Endothelial cell of umbilical vein (primary cell): Measurements from ENCODE around the gene ACTR8. TPM values are rescaled to one million over a fixed set of nuclear protein-coding genes. Genes with fewer than 3 reads are reported as not detected.

Source experiments
- BruUV-seq: library from RNA; stranded (reverse); fragments of 400-500 nt; replicated peaks from 2 replicates; lab custom pipeline; 2021; lab: Mats Ljungman, UMichigan
- CTCF ChIA-PET: fragments of 300-600, 350-600 bp; sonication (Branson Sonifier 250); formaldehyde crosslinking; loops from one replicate; lab custom pipeline; 2021; ENCODE audit warnings: antibody characterized with exemption, inconsistent platforms; lab: Charles Lee
- POLR2A ChIA-PET: fragments of 300-600, 350-600 bp; sonication (Branson Sonifier 250); formaldehyde crosslinking; loops from one replicate; lab custom pipeline; 2021; ENCODE audit warnings: antibody characterized with exemption, inconsistent platforms; lab: Charles Lee
- DNase-seq: peaks from one replicate; pipeline ENCODE4 v3.0.0-alpha.2; 2011; ENCODE audit warnings: low read depth, low spot score
- FAIRE-seq: peaks from 2 replicates; lab custom pipeline; 2011; peaks lifted over from hg19 to GRCh38; lab: Jason Lieb, UNC
- H2AFZ ChIP-seq: 2 replicates; pipeline ENCODE4 v1.6.0; 2012; ENCODE audit warnings: low read depth, low read length, control low read depth, inconsistent platforms
- H3K27ac ChIP-seq: 2 replicates; pipeline ENCODE4 v1.5.1; 2011; ENCODE audit warnings: low read depth, mild to moderate bottlenecking, control low read depth, low read length, moderate library complexity; ENCODE audit not compliant: insufficient read depth
- H3K27me3 ChIP-seq, 2 experiments: 2 replicates each; pipeline versions ENCODE4 v1.6.0 to v1.6.1; 2011; ENCODE audit warnings: low read length in 2 of 2, mixed read lengths in 1 of 2; ENCODE audit not compliant: control insufficient read depth in 2 of 2, insufficient read depth in 2 of 2
- H3K36me3 ChIP-seq, 2 experiments: 2 replicates in 1 of 2; 3 replicates in 1 of 2; pipeline ENCODE4 v1.5.1; 2011; ENCODE audit warnings: low read length in 2 of 2, mild to moderate bottlenecking in 1 of 2, moderate library complexity in 1 of 2; ENCODE audit not compliant: control insufficient read depth in 2 of 2, insufficient read depth in 2 of 2; ENCODE audit errors: extremely low read depth in 1 of 2
- H3K4me1 ChIP-seq: 3 replicates; pipeline ENCODE4 v1.5.1; 2011; ENCODE audit warnings: mild to moderate bottlenecking, low read length; ENCODE audit not compliant: control insufficient read depth, insufficient read depth; ENCODE audit errors: extremely low read depth
- H3K4me2 ChIP-seq: 2 replicates; pipeline ENCODE4 v1.6.1; 2011; ENCODE audit warnings: low read length, control low read depth, mixed read lengths; ENCODE audit not compliant: insufficient read depth
- H3K4me3 ChIP-seq, 3 experiments: fragments of 200-600 bp in 1 of 3; sonication (generic), shearing (Covaris generic) in 1 of 3; replicated peaks in 1 of 3; 2 replicates each; pipeline ENCODE4 v1.5.1; 2011 to 2016; ENCODE audit warnings: control low read depth in 3 of 3, low read length in 3 of 3, mild to moderate bottlenecking in 2 of 3, inconsistent platforms in 1 of 3, low read depth in 1 of 3, moderate library complexity in 1 of 3; ENCODE audit not compliant: insufficient read depth in 1 of 3
- H3K79me2 ChIP-seq: 2 replicates; pipeline ENCODE4 v1.6.0; 2012; ENCODE audit warnings: low read length, inconsistent platforms; ENCODE audit not compliant: control insufficient read depth, insufficient read depth
- H3K9ac ChIP-seq: replicated peaks from 2 replicates; pipeline ENCODE3; 2011; ENCODE audit warnings: low read length, control low read depth; ENCODE audit not compliant: insufficient read depth; ENCODE audit errors: extremely low read depth
- H3K9me1 ChIP-seq: replicated peaks from 3 replicates; pipeline ENCODE4 v1.6.0; 2011; ENCODE audit warnings: mild to moderate bottlenecking, low read length; ENCODE audit not compliant: control insufficient read depth, insufficient read depth; ENCODE audit errors: extremely low read depth
- H3K9me3 ChIP-seq: replicated peaks from 2 replicates; pipeline ENCODE4 v1.5.1; 2012; ENCODE audit warnings: low read length, inconsistent platforms; ENCODE audit not compliant: control insufficient read depth, insufficient read depth
- H4K20me1 ChIP-seq: replicated peaks from 2 replicates; pipeline ENCODE3; 2011; ENCODE audit warnings: mild to moderate bottlenecking, low read length; ENCODE audit not compliant: control insufficient read depth, insufficient read depth; ENCODE audit errors: extremely low read depth
- FOS ChIP-seq: IDR thresholded peaks from 2 replicates; pipeline ENCODE4 v1.6.1; 2011; ENCODE audit warnings: mild to moderate bottlenecking, low read length, moderate library complexity, borderline replicate concordance; ENCODE audit not compliant: insufficient read depth
- GATA2 ChIP-seq: IDR thresholded peaks from 2 replicates; pipeline ENCODE4 v1.7.0; 2011; ENCODE audit warnings: low read depth, mild to moderate bottlenecking, moderate library complexity, mixed read lengths, low read length; ENCODE audit not compliant: insufficient read length, insufficient read depth
- JUN ChIP-seq: IDR thresholded peaks from 2 replicates; pipeline ENCODE4 v1.6.1; 2011; ENCODE audit warnings: borderline replicate concordance, low read depth; ENCODE audit not compliant: insufficient read length, insufficient read depth
- MYC ChIP-seq: IDR thresholded peaks from one replicate; pipeline ENCODE4 v1.6.1; 2011; ENCODE audit warnings: mild to moderate bottlenecking, low read depth, low read length
- dilution Hi-C: fragments of 300-500 bp; cut with MboI; formaldehyde crosslinking; loops from one replicate; pipeline ENCODE4 v1.15.0; 2019; ENCODE audit warnings: low sequenced_read_pairs; ENCODE audit not compliant: extremely low pct_ligation_motif_present
- intact Hi-C: fragments of 100-400 bp; cut with micrococcal nuclease; formaldehyde crosslinking; loops from one replicate; pipeline ENCODE4 v1.10.0; 2022
- polyA plus RNA-seq, 4 experiments: library from polyadenylated mRNA; depleted of rRNA in 3 of 4; stranded (reverse) in 3 of 4; unstranded in 1 of 4; fragments of >200 nt; gene quantifications; 2 replicates each; pipeline versions ENCODE4 v1.2.1 to v1.2.3, GENCODE V29; 2011 to 2012; ENCODE audit warnings: missing spikeins in 1 of 4
- total RNA-seq: library from RNA; stranded (reverse); gene quantifications from 2 replicates; pipeline ENCODE4 v1.2.3, GENCODE V29; 2021
- TF ChIP-seq, protein P1 (sequence below): IDR thresholded peaks from 2 replicates; pipeline ENCODE4 v1.6.1; 2011; ENCODE audit not compliant: insufficient read depth, insufficient read length
- TF ChIP-seq, protein P2 (sequence below), 2 donors: IDR thresholded peaks; 1 replicate in 1 of 2; 2 replicates in 1 of 2; pipeline ENCODE4 v1.5.1; 2011; ENCODE audit warnings: low read length in 2 of 2, mild to moderate bottlenecking in 2 of 2, moderate library complexity in 2 of 2, control low read depth in 1 of 2, inconsistent platforms in 1 of 2, low read depth in 1 of 2; ENCODE audit not compliant: insufficient read depth in 1 of 2; ENCODE audit errors: extremely low read depth in 1 of 2

ACTR8 gene
- total and polyA plus RNA-seq, 2 donors (not counting 3 experiments of a cell fraction or from before 2014, with no cell fraction given) = 14.4 to 42.0 TPM

DNA sequence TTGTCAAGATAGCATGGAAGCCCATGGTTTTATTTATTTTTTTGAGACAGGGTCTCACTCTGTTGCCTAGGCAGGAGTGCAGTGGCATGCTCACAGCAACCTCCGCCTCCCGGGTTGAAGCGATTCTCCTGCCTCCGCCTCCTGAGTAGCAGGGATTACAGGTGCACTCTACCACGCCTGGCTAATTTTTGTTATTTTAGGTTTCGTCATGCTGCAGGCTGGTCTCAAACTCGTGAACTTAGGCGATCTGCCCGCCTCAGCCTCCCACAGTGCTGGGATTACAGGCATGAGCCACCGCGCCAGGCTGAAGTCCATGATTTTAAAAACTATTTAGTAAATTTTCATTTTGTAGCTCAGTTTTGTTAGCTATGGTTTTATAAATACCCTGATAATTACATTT lies 2.7 kb upstream of the ACTR8 start:
- peaks cover 6 to 10% of the 10 kb centered on the region in 2 experiments for H3K36me3 ChIP-seq
- BruUV-seq = no TSS peak
- dilution Hi-C loops = no loop called here
- no peak overlapping the region for H3K9ac ChIP-seq
- ChIA-PET POLR2A (no interaction called here), CTCF (no interaction called here)
- H3K9me1 ChIP-seq = no peaks in the 10 kb centered on the region
- no peak for TF ChIP-seq MYC
- no peak for TF ChIP-seq GATA2
- TF ChIP-seq, protein P1, sequence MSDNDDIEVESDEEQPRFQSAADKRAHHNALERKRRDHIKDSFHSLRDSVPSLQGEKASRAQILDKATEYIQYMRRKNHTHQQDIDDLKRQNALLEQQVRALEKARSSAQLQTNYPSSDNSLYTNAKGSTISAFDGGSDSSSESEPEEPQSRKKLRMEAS = no peak
- TF ChIP-seq FOS = no peak
- TF ChIP-seq JUN = no peak
- TF ChIP-seq, protein P2, sequence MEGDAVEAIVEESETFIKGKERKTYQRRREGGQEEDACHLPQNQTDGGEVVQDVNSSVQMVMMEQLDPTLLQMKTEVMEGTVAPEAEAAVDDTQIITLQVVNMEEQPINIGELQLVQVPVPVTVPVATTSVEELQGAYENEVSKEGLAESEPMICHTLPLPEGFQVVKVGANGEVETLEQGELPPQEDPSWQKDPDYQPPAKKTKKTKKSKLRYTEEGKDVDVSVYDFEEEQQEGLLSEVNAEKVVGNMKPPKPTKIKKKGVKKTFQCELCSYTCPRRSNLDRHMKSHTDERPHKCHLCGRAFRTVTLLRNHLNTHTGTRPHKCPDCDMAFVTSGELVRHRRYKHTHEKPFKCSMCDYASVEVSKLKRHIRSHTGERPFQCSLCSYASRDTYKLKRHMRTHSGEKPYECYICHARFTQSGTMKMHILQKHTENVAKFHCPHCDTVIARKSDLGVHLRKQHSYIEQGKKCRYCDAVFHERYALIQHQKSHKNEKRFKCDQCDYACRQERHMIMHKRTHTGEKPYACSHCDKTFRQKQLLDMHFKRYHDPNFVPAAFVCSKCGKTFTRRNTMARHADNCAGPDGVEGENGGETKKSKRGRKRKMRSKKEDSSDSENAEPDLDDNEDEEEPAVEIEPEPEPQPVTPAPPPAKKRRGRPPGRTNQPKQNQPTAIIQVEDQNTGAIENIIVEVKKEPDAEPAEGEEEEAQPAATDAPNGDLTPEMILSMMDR (IDR thresholded peaks at IDR 0.05; ENCODE audit: extremely low read depth in 1 of 2, insufficient read depth in 1 of 2, low read depth in 1 of 2, low read length in 2 of 2) = no peak
- H2AFZ ChIP-seq = no peak overlapping the region
- FAIRE-seq (no peak), DNase-seq (no peak)
- no peak overlapping the region for H3K27ac ChIP-seq
- H3K4me1 ChIP-seq = peaks cover 10% of the 10 kb centered on the region
- H3K4me2 ChIP-seq = no peak overlapping the region
- no peak overlapping the region for H3K4me3 ChIP-seq
- H3K9me3 ChIP-seq = no peaks in the 10 kb centered on the region
- H4K20me1 ChIP-seq = no peaks in the 10 kb centered on the region
- no peaks in the 10 kb centered on the region for H3K27me3 ChIP-seq
- peaks cover 23% of the 10 kb centered on the region for H3K79me2 ChIP-seq
- intact Hi-C loops = no loop called here
